ENCODE data around the gene FAM13A. TPM values are rescaled to one million over a fixed set of nuclear protein-coding genes. Genes with fewer than 3 reads are reported as not detected.

Gene FAM13A
- total RNA-seq, 1 experiment from 2014 or later: 11.4 TPM

GRCh38 chr4:88816360-88816759 is 240.6 kb downstream of the FAM13A start:
- no peak for DNase-seq (ENCODE audit: low read depth)

GRCh38 chr4:88814043-88814617 is 242.9 kb downstream of the FAM13A start:
- DNase-seq (ENCODE audit: low read depth): no peak

GRCh38 chr4:88813013-88813412 is 244.0 kb downstream of the FAM13A start:
- DNase-seq (ENCODE audit: low read depth): no peak

GRCh38 chr4:88812420-88812819 is 244.6 kb downstream of the FAM13A start:
- DNase-seq (ENCODE audit: low read depth): no peak

- DNase-seq (ENCODE audit: low read depth): no peak
Measured at GRCh38 chr4:88811904-88812303, 245.1 kb downstream of the FAM13A start.

GRCh38 chr4:88810325-88810724 is 246.7 kb downstream of the FAM13A start:
- DNase-seq (ENCODE audit: low read depth): no peak

GRCh38 chr4:88809576-88810219 is 247.3 kb downstream of the FAM13A start:
- no peak for DNase-seq (ENCODE audit: low read depth)

GRCh38 chr4:88809101-88809500 is 247.9 kb downstream of the FAM13A start:
- no peak for DNase-seq (ENCODE audit: low read depth)

- no peak for DNase-seq (ENCODE audit: low read depth)
Measured at GRCh38 chr4:88807499-88807898, 249.5 kb downstream of the FAM13A start.

- no peak for DNase-seq (ENCODE audit: low read depth)
Measured at GRCh38 chr4:88804234-88804633, 252.8 kb downstream of the FAM13A start.

- peak; percentile 73 for DNase-seq (ENCODE audit: low read depth)
Measured at GRCh38 chr4:88803600-88804096, 253.3 kb downstream of the FAM13A start.

GRCh38 chr4:88802585-88803286 is 254.2 kb downstream of the FAM13A start:
- peak; percentile 58 for DNase-seq (ENCODE audit: low read depth)

GRCh38 chr4:88802138-88802537 is 254.8 kb downstream of the FAM13A start:
- DNase-seq (ENCODE audit: low read depth): no peak

- DNase-seq (ENCODE audit: low read depth): no peak
Measured at GRCh38 chr4:88799900-88800299, 257.1 kb downstream of the FAM13A start.

- no peak for DNase-seq (ENCODE audit: low read depth)
Measured at GRCh38 chr4:88797725-88798124, 259.3 kb downstream of the FAM13A start.

- no peak for DNase-seq (ENCODE audit: low read depth)
Measured at GRCh38 chr4:88796545-88796944, 260.4 kb downstream of the FAM13A start.

- DNase-seq (ENCODE audit: low read depth): no peak
Measured at GRCh38 chr4:88794952-88795351, 262.0 kb downstream of the FAM13A start.

- no peak for DNase-seq (ENCODE audit: low read depth)
Measured at GRCh38 chr4:88794087-88794690, 262.8 kb downstream of the FAM13A start.

- DNase-seq (ENCODE audit: low read depth): no peak
Measured at GRCh38 chr4:88793475-88793874, 263.5 kb downstream of the FAM13A start.

GRCh38 chr4:88792821-88793220 is 264.2 kb downstream of the FAM13A start:
- no peak for DNase-seq (ENCODE audit: low read depth)

- DNase-seq (ENCODE audit: low read depth): peak; percentile 62
Measured at GRCh38 chr4:88792268-88792781, 264.7 kb downstream of the FAM13A start.

GRCh38 chr4:88791274-88791673 is 265.7 kb downstream of the FAM13A start:
- peak; percentile 43 for DNase-seq (ENCODE audit: low read depth)

All from HT1080 (cell line).